Activated CD4-positive, alpha-beta T cell treated with anti-CD3 and anti-CD28 coated beads, Interleukin-2, amount 10 ng/mL, durations not matched to agents 7 days and 5 days (primary cell): Measurements from ENCODE around the gene KRTAP10-5. TPM values are rescaled to one million over a fixed set of nuclear protein-coding genes. Genes with fewer than 3 reads are reported as not detected.
"Not testable (repeated sequence)": the region's sequence is repeated elsewhere in the genome, so short reads cannot be mapped to it uniquely, and the experiment has no call there.

Experiments
- CTCF ChIA-PET: fragments of 350-600 bp; sonication (Branson Sonifier 250); formaldehyde crosslinking; loops from one replicate; lab custom pipeline; 2021; ENCODE audit warnings: antibody characterized with exemption; lab: Charles Lee
- POLR2A ChIA-PET: fragments of 350-600 bp; sonication (Branson Sonifier 250); formaldehyde crosslinking; loops from one replicate; lab custom pipeline; 2021; ENCODE audit warnings: antibody characterized with exemption; lab: Charles Lee
- DNase-seq: peaks from one replicate; pipeline ENCODE4 v3.0.0-alpha.2; 2020
- H3K27ac Mint-ChIP-seq: one replicate; pipeline ENCODE4 v1.8.0; 2021; ENCODE audit warnings: mild to moderate bottlenecking, moderate library complexity, mixed read lengths
- H3K27me3 Mint-ChIP-seq: one replicate; pipeline ENCODE4 v1.8.0; 2021; ENCODE audit warnings: mixed read lengths
- H3K36me3 Mint-ChIP-seq: one replicate; pipeline ENCODE4 v1.8.0; 2021; ENCODE audit warnings: low read depth, mixed read lengths
- H3K4me1 Mint-ChIP-seq: one replicate; pipeline ENCODE4 v1.8.0; 2021; ENCODE audit warnings: mixed read lengths
- H3K4me3 Mint-ChIP-seq: one replicate; pipeline ENCODE4 v1.8.0; 2021; ENCODE audit warnings: mild to moderate bottlenecking, moderate library complexity, mixed read lengths
- H3K9me3 Mint-ChIP-seq: one replicate; pipeline ENCODE4 v1.8.0; 2021; ENCODE audit warnings: mixed read lengths
- total RNA-seq, 2 experiments: library from RNA; stranded (reverse); gene quantifications; one replicate each; pipeline ENCODE4 v1.2.3, GENCODE V29; 2021

KRTAP10-5 gene
- total RNA-seq, 2 experiments from 2014 or later, result not detected

DNA sequence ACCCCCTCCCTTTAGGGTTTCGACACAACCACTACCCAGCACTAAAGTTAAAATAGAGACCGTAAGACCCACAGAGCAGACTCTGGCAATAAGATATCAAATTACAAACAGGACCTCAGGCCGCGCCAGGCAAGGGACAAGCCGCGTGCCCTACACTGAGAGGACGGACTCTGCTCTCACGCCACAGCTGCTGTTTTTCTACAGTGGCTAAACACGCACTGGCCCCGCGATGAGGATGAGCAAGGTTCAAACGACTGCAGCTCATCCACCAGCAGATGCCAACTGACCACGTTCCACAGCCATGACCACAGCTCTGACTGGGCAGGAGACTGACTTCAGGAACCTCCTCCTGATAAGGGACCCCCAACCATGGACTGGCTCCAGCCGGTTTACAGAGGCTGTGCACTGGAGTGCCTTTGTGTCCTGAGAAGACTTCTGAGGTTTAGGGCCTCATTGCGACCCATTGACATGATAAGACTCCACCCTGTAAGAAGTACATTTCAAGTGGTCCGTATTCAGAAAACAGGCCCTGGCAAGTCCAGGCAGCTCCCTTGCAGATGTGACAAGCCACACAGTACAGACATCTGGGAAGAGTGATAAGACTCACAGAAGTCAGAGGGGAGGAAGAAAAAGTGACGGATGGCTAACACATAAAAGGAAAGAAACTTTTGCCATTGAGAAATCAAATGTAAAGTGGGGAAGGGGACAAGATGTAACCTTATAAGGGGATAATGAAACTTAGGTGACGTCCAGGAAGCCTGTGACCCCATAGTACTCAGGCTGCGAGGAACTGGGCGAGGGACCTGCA lies 13.4 kb upstream of the KRTAP10-5 start:
- Mint-ChIP-seq H3K27ac (no peak overlapping the region), H3K4me1 (peaks cover 1% of the 10 kb centered on the region), H3K4me3 (no peak overlapping the region), H3K36me3 (no peaks in the 10 kb centered on the region), H3K9me3 (peaks cover 4% of the 10 kb centered on the region), H3K27me3 (peaks cover 11% of the 10 kb centered on the region)
- no peak for DNase-seq
- ChIA-PET POLR2A (no interaction called here), CTCF (no interaction called here)

GRCh38 chr21:44592446-44593311 lies 12.3 kb upstream of the KRTAP10-5 start, which contains the start of gene KRTAP10-6:
KRTAP10-6 (minus strand) TSS chr21:44592505; CDS start chr21:44592484, 21 bp downstream.
- no peak for DNase-seq
- no peaks in the 10 kb centered on the region for H3K9me3 Mint-ChIP-seq
- peaks cover 1% of the 10 kb centered on the region for H3K4me1 Mint-ChIP-seq
- POLR2A ChIA-PET, result no interaction called here
- H3K4me3 Mint-ChIP-seq, result no peak within 1 kb of the TSS
- H3K36me3 Mint-ChIP-seq, result no peaks in the 10 kb centered on the region
- peaks cover 9% of the 10 kb centered on the region for H3K27me3 Mint-ChIP-seq
- no peak within 1 kb of the TSS for H3K27ac Mint-ChIP-seq
- CTCF ChIA-PET, result no interaction called here

- POLR2A ChIA-PET, H3K4me1 Mint-ChIP-seq, CTCF ChIA-PET, H3K9me3 Mint-ChIP-seq, H3K4me3 Mint-ChIP-seq, DNase-seq, H3K36me3 Mint-ChIP-seq, H3K27ac Mint-ChIP-seq: not testable (repeated sequence)
- H3K27me3 Mint-ChIP-seq, result peaks cover 17% of the 10 kb centered on the region
Measured at GRCh38 chr21:44591801-44592130, 11.4 kb upstream of the KRTAP10-5 start.

- H3K4me3 Mint-ChIP-seq, POLR2A ChIA-PET, H3K36me3 Mint-ChIP-seq, H3K27ac Mint-ChIP-seq, DNase-seq, H3K9me3 Mint-ChIP-seq, H3K4me1 Mint-ChIP-seq, CTCF ChIA-PET: not testable (repeated sequence)
- H3K27me3 Mint-ChIP-seq, result peaks cover 18% of the 10 kb centered on the region
Measured at GRCh38 chr21:44590897-44591800, 10.7 kb upstream of the KRTAP10-5 start.

GRCh38 chr21:44590311-44590721 lies 9.9 kb upstream of the KRTAP10-5 start:
- no peak overlapping the region for H3K4me3 Mint-ChIP-seq
- no peaks in the 10 kb centered on the region for H3K9me3 Mint-ChIP-seq
- peaks cover 20% of the 10 kb centered on the region for H3K27me3 Mint-ChIP-seq
- H3K27ac Mint-ChIP-seq, result no peak overlapping the region
- CTCF ChIA-PET, result no interaction called here
- POLR2A ChIA-PET, result no interaction called here
- peaks cover 1% of the 10 kb centered on the region for H3K4me1 Mint-ChIP-seq
- DNase-seq, result no peak
- H3K36me3 Mint-ChIP-seq, result no peaks in the 10 kb centered on the region

- POLR2A ChIA-PET, result no interaction called here
- Mint-ChIP-seq H3K27ac (no peak overlapping the region), H3K36me3 (no peaks in the 10 kb centered on the region), H3K4me3 (no peak overlapping the region), H3K9me3 (no peaks in the 10 kb centered on the region), H3K27me3 (peaks cover 20% of the 10 kb centered on the region), H3K4me1 (peaks cover 1% of the 10 kb centered on the region)
- no peak for DNase-seq
- CTCF ChIA-PET, result no interaction called here
Measured at GRCh38 chr21:44589586-44590305, 9.3 kb upstream of the KRTAP10-5 start.

DNA sequence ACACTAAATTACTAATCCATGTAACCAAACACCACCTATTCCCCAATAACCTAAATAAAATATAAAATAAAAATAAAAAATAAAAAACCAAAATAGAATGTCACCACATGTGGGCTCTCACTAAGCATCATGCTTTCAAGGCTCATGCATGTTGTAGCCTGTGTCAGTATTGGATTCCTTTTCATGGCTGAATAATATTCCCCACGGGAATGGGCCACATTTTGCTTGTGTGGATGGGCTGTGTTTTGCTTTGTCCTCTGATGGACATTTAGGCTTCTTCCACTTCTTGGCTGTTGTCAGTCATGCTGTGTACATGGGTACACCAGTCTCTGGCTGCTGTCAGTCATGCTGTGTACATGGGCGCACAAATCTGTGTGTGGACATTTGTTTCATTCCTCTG lies 8.7 kb upstream of the KRTAP10-5 start:
- ChIA-PET CTCF (no interaction called here), POLR2A (no interaction called here)
- no peaks in the 10 kb centered on the region for H3K36me3 Mint-ChIP-seq
- H3K27ac Mint-ChIP-seq, result no peak overlapping the region
- H3K4me3 Mint-ChIP-seq, result no peak overlapping the region
- H3K27me3 Mint-ChIP-seq, result peaks cover 20% of the 10 kb centered on the region
- DNase-seq, result no peak
- H3K9me3 Mint-ChIP-seq, result no peaks in the 10 kb centered on the region
- H3K4me1 Mint-ChIP-seq, result peaks cover 4% of the 10 kb centered on the region

GRCh38 chr21:44585892-44586291 lies 5.5 kb upstream of the KRTAP10-5 start:
- Mint-ChIP-seq H3K4me1 (peaks cover 14% of the 10 kb centered on the region), H3K27me3 (peaks cover 22% of the 10 kb centered on the region), H3K27ac (no peak overlapping the region), H3K9me3 (peaks cover 8% of the 10 kb centered on the region), H3K4me3 (no peak overlapping the region), H3K36me3 (peaks cover 5% of the 10 kb centered on the region)
- DNase-seq, result no peak
- ChIA-PET CTCF (no interaction called here), POLR2A (no interaction called here)

DNA sequence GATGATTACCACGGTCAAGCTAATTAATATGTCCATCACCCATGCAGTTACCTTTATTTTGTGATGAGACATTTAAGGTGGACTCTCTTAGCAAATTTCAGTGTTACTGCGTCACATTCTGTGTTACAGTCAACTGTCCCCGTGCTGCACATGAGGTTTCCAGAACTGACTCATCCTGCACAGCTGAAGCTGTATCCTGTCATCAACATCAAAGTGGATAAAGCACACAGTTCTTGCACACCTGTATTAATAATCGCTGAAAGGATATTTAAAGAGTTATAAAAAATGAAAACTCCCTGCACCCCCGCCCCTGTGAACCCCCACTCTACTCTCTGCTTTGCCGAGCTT lies 3.4 kb upstream of the KRTAP10-5 start:
- Mint-ChIP-seq H3K27me3 (peaks cover 25% of the 10 kb centered on the region), H3K4me1 (peaks cover 14% of the 10 kb centered on the region), H3K4me3 (no peak overlapping the region), H3K27ac (no peak overlapping the region), H3K36me3 (peaks cover 6% of the 10 kb centered on the region), H3K9me3 (peaks cover 12% of the 10 kb centered on the region)
- CTCF ChIA-PET, result interaction anchor here (1.0 to 1.9 kb wide), 2 partner anchors 12 to 92 kb away, joined by 3 to 6 read pairs; no protein-coding TSS in a partner anchor
- POLR2A ChIA-PET, result no interaction called here
- peak; percentile 26 for DNase-seq

DNA sequence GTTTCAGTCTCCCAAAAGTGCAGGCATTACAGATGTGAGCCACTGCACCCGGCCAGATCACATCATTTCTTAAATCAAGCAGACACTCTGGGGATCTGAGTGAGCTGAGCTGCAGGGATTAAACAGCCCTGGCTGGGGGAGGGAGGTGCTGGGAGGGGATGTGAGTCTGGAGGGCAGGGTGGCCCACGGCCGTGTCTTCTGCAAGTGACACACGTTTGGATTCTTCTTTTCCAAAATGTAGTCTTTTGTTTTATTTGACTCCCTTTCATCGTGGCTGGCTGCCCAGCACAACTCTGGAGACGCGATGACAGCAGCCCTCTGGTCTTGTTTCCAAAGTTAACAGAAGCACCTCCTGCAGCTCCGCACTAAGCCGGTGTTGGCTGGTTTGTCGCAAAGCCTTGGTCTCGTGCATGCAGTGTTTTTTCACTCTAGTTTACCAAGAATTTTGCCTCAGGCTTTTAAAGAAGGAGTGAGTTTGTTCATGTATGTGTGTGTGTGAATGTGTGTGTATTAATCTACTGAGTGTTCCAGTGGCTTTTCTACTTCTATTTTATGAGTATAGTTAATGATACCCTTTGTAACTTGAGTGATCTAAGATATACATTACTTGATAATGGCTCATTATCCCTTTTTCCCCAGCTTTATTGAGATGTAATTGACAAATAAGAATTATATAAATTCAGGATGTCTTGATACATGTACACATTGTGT lies 2.8 kb upstream of the KRTAP10-5 start:
- no peak overlapping the region for H3K27ac Mint-ChIP-seq
- H3K4me3 Mint-ChIP-seq, result no peak overlapping the region
- peaks cover 6% of the 10 kb centered on the region for H3K36me3 Mint-ChIP-seq
- CTCF ChIA-PET, result interaction anchor here (1.0 to 1.9 kb wide), 2 partner anchors 12 to 92 kb away, joined by 3 to 6 read pairs; no protein-coding TSS in a partner anchor
- no peak for DNase-seq
- peaks cover 14% of the 10 kb centered on the region for H3K9me3 Mint-ChIP-seq
- POLR2A ChIA-PET, result no interaction called here
- H3K27me3 Mint-ChIP-seq, result peaks cover 25% of the 10 kb centered on the region
- H3K4me1 Mint-ChIP-seq, result peaks cover 14% of the 10 kb centered on the region

GRCh38 chr21:44582055-44582454 lies 1.7 kb upstream of the KRTAP10-5 start:
- Mint-ChIP-seq H3K27me3 (peaks cover 18% of the 10 kb centered on the region), H3K4me3 (no peak overlapping the region), H3K27ac (no peak overlapping the region), H3K4me1 (peaks cover 14% of the 10 kb centered on the region), H3K36me3 (peaks cover 8% of the 10 kb centered on the region), H3K9me3 (peaks cover 23% of the 10 kb centered on the region)
- DNase-seq, result no peak
- CTCF ChIA-PET, result no interaction called here
- POLR2A ChIA-PET, result no interaction called here
